H1 (cell line): ENCODE results near the gene LPO. TPM values are rescaled to one million over a fixed set of nuclear protein-coding genes. Genes with fewer than 3 reads are reported as not detected.

Experiments
- polyA plus RNA-seq, 7 experiments: library from polyadenylated mRNA; depleted of rRNA in 3 of 7; stranded (reverse) in 5 of 7; unstranded in 2 of 7; fragments of >200 nt in 5 of 7; fragments of 200-250 nt in 2 of 7; gene quantifications; 1 replicate in 5 of 7; 2 replicates in 1 of 7; 4 replicates in 1 of 7; pipeline versions ENCODE4 v1.2.1 to v1.2.3, GENCODE V29; 2011 to 2013; ENCODE audit warnings: missing spikeins in 2 of 7, mixed read lengths in 2 of 7
- total RNA-seq: library from RNA; stranded (reverse); fragmentation: NEBNext Ultra II Directional; extraction: Animal tissue kit (Norgen Biotek cat#: 25700); gene quantifications from 2 replicates; pipeline ENCODE4 v1.2.1, GENCODE V29; 2021

LPO gene
- total and polyA plus RNA-seq, 2 of the 8 experiments (the other 6 are each of a cell fraction or from before 2014, with no cell fraction given), result 0.38 to 0.52 TPM

Other genes starting within 250 kb of the LPO start
- 429 and 433 TPM in 2 replicates for gene SRSF1, start 231.3 kb upstream of the LPO start, total RNA-seq
- 149 and 300 TPM in 2 replicates for gene SRSF1, start 231.3 kb upstream of the LPO start, polyA plus RNA-seq (2011; rRNA removed)
- gene DYNLL2, start 155.2 kb upstream of the LPO start, total RNA-seq, result 49.7 and 52.7 TPM in 2 replicates
- gene DYNLL2, start 155.2 kb upstream of the LPO start, polyA plus RNA-seq (2011; rRNA removed), result 19.8 and 21.6 TPM in 2 replicates
- gene OR4D1, start 90.2 kb upstream of the LPO start, total RNA-seq, result 0.32 and 0.33 TPM in 2 replicates
- gene OR4D1, start 90.2 kb upstream of the LPO start, polyA plus RNA-seq (2011; rRNA removed), result 0.39 and 0.44 TPM in 2 replicates
- not detected in 2 replicates for gene OR4D2, start 71.6 kb upstream of the LPO start, total RNA-seq
- gene OR4D2, start 71.6 kb upstream of the LPO start, polyA plus RNA-seq (2011; rRNA removed), result not detected in 2 replicates
- not detected in 2 replicates for gene EPX, start 45.9 kb upstream of the LPO start, total RNA-seq
- not detected in 2 replicates for gene EPX, start 45.9 kb upstream of the LPO start, polyA plus RNA-seq (2011; rRNA removed)
- 20.6 and 21.7 TPM in 2 replicates for gene MKS1, start 19.3 kb upstream of the LPO start, total RNA-seq
- gene MKS1, start 19.3 kb upstream of the LPO start, polyA plus RNA-seq (2011; rRNA removed), result 12.0 and 15.3 TPM in 2 replicates
- 0.74 TPM in 1 of 2 replicates, not detected in the other for gene MPO, start 42.4 kb downstream of the LPO start, total RNA-seq
- 0.06 and 0.13 TPM in 2 replicates for gene MPO, start 42.4 kb downstream of the LPO start, polyA plus RNA-seq (2011; rRNA removed)
- gene TSPOAP1, start 90.2 kb downstream of the LPO start, total RNA-seq, result 9.2 and 9.8 TPM in 2 replicates
- gene TSPOAP1, start 90.2 kb downstream of the LPO start, polyA plus RNA-seq (2011; rRNA removed), result 7.6 and 9.8 TPM in 2 replicates
- gene SUPT4H1, start 113.6 kb downstream of the LPO start, total RNA-seq, result 103 and 112 TPM in 2 replicates
- 115 and 143 TPM in 2 replicates for gene SUPT4H1, start 113.6 kb downstream of the LPO start, polyA plus RNA-seq (2011; rRNA removed)
- 0.89 and 2.4 TPM in 2 replicates for gene RNF43, start 178.9 kb downstream of the LPO start, total RNA-seq
- 1.5 and 2.3 TPM in 2 replicates for gene RNF43, start 178.9 kb downstream of the LPO start, polyA plus RNA-seq (2011; rRNA removed)
- gene HSF5, start 249.8 kb downstream of the LPO start, total RNA-seq, result not detected in 2 replicates
- 0.02 TPM in 1 of 2 replicates, not detected in the other for gene HSF5, start 249.8 kb downstream of the LPO start, polyA plus RNA-seq (2011; rRNA removed)